Osteocyte (in vitro differentiated cells): ENCODE data around the gene SIGLEC6. TPM values are rescaled to one million over a fixed set of nuclear protein-coding genes. Genes with fewer than 3 reads are reported as not detected.
A peak's percentile ranks its signal among the peaks of the same experiment; 100 is the strongest.

ENCODE experiments used
- DNase-seq: peaks from one replicate; pipeline ENCODE4 v3.0.0; 2021; ENCODE audit warnings: mixed read lengths; ENCODE audit not compliant: unreplicated experiment; ENCODE audit errors: extremely low spot score
- H3K27ac Mint-ChIP-seq: one replicate; pipeline ENCODE4 v1.8.0; 2021; ENCODE audit warnings: mild to moderate bottlenecking, mixed read lengths; ENCODE audit not compliant: unreplicated experiment
- H3K27me3 Mint-ChIP-seq: one replicate; pipeline ENCODE4 v1.8.0; 2021; ENCODE audit warnings: mixed read lengths; ENCODE audit not compliant: unreplicated experiment
- H3K36me3 Mint-ChIP-seq: one replicate; pipeline ENCODE4 v1.8.0; 2021; ENCODE audit warnings: mixed read lengths; ENCODE audit not compliant: unreplicated experiment
- H3K4me1 Mint-ChIP-seq: one replicate; pipeline ENCODE4 v1.8.0; 2021; ENCODE audit warnings: mixed read lengths; ENCODE audit not compliant: unreplicated experiment
- H3K4me3 Mint-ChIP-seq: one replicate; pipeline ENCODE4 v1.8.0; 2021; ENCODE audit warnings: mild to moderate bottlenecking, moderate library complexity, mixed read lengths; ENCODE audit not compliant: unreplicated experiment
- H3K9me3 Mint-ChIP-seq: one replicate; pipeline ENCODE4 v1.8.0; 2021; ENCODE audit warnings: mixed read lengths; ENCODE audit not compliant: unreplicated experiment
- total RNA-seq: library from RNA; stranded (reverse); gene quantifications from 2 replicates; pipeline ENCODE4 v1.2.1, GENCODE V29; 2021
- TF ChIP-seq, protein P1 (sequence below): fragments of 200-600 bp; sonication (generic); IDR thresholded peaks from 2 replicates; pipeline ENCODE4 v1.5.0; 2021; ENCODE audit warnings: antibody characterized with exemption, mild to moderate bottlenecking, moderate library complexity

SIGLEC6 gene
- total RNA-seq, 1 donor from 2014 or later = not detected

DNA sequence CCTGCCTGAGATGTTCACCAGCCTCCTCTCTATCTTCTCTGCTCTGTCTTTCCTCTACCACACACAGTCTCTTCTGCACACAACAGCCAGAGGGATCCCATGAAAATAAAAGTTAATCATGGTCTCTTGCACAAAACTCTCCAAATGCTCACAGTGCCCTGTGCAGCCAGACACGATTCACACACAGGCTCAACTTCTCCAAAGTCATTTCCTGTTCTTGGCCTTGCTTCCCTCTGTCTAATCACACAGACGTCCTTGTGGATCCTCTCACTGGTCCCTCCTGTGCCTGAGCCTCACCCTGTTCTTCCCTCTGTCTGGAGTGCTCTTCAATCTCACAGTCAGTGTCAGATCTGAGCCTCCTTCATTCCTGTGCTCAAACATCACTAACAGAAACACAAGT lies 37.7 kb downstream of the SIGLEC6 start:
- peak; percentile 10 for DNase-seq
- Mint-ChIP-seq H3K9me3 (peaks cover 27% of the 10 kb centered on the region), H3K4me3 (no peak overlapping the region), H3K27me3 (no peaks in the 10 kb centered on the region), H3K4me1 (no peaks in the 10 kb centered on the region), H3K27ac (no peak overlapping the region), H3K36me3 (no peaks in the 10 kb centered on the region)
- TF ChIP-seq, protein P1, sequence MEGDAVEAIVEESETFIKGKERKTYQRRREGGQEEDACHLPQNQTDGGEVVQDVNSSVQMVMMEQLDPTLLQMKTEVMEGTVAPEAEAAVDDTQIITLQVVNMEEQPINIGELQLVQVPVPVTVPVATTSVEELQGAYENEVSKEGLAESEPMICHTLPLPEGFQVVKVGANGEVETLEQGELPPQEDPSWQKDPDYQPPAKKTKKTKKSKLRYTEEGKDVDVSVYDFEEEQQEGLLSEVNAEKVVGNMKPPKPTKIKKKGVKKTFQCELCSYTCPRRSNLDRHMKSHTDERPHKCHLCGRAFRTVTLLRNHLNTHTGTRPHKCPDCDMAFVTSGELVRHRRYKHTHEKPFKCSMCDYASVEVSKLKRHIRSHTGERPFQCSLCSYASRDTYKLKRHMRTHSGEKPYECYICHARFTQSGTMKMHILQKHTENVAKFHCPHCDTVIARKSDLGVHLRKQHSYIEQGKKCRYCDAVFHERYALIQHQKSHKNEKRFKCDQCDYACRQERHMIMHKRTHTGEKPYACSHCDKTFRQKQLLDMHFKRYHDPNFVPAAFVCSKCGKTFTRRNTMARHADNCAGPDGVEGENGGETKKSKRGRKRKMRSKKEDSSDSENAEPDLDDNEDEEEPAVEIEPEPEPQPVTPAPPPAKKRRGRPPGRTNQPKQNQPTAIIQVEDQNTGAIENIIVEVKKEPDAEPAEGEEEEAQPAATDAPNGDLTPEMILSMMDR = no peak

DNA sequence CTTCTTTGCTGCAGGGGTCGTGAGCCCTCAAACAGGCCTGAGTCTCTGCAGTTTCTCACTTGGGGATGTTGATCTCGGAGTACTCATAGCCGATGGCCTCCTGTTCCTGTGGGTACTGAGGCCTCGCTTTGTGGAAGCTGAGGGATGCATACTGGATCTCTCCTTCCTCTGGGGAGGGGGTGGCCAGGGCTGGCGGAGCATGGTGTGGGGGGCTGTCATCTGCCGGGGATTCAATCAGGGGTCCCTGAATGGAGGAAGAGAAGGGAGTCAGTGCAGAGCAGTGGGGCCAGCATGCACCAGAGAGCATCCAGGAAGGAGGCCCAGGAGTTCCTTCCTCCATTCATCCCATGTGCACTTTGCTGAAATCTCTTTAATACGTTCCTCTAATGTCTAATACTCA lies 39.9 kb downstream of the SIGLEC6 start:
- Mint-ChIP-seq H3K27me3 (no peaks in the 10 kb centered on the region), H3K4me1 (no peaks in the 10 kb centered on the region), H3K27ac (no peak overlapping the region), H3K4me3 (no peak overlapping the region), H3K36me3 (no peaks in the 10 kb centered on the region), H3K9me3 (peaks cover 30% of the 10 kb centered on the region)
- TF ChIP-seq, protein P1 = no peak
- peak; percentile 56 for DNase-seq

DNA sequence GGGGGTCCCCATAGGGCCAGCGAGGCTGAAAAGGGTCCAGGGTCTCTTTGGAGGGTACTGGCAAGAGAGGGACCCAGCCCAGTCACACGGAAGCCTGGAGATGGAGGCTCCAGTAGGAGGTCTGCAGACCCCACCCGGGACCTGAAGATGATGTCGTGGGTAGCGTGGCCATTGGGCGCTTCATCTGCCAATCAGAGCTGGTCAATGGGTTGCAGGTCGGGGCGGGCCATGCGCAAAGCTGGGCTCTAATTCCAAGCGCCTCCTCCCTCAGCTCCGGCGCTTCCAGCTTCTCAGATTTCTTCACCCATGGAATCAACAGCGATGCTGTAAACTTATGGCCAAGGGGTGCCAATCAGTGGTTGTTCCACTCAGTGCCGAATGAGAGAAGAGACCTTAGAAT lies 40.8 kb downstream of the SIGLEC6 start:
- no peaks in the 10 kb centered on the region for H3K27me3 Mint-ChIP-seq
- TF ChIP-seq, protein P1 = no peak
- H3K9me3 Mint-ChIP-seq = peaks cover 37% of the 10 kb centered on the region
- H3K4me3 Mint-ChIP-seq = no peak overlapping the region
- peak; percentile 67 for DNase-seq
- H3K27ac Mint-ChIP-seq = no peak overlapping the region
- H3K4me1 Mint-ChIP-seq = no peaks in the 10 kb centered on the region
- no peaks in the 10 kb centered on the region for H3K36me3 Mint-ChIP-seq

DNA sequence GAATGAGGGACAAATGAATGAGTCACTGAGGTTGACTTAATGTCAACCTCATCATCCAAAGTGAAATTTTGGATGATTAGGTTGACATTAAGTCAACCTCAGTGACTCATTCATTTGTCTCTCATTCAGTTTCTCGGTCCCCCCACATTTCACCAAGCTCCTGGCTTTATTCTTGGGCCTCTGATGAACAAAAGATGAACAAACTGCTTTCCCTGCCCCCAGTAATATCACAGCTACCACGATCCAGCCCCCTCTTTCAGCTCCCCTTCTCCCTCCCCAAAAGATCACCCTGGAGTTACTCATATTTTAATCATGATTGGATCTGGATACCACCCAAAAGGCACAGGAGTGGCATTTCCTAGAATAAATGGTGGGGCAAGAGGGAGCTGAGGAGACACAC lies 42.4 kb downstream of the SIGLEC6 start:
- DNase-seq = peak; percentile 15
- H3K4me1 Mint-ChIP-seq = no peaks in the 10 kb centered on the region
- H3K9me3 Mint-ChIP-seq = peaks cover 46% of the 10 kb centered on the region
- H3K27ac Mint-ChIP-seq = no peak overlapping the region
- no peaks in the 10 kb centered on the region for H3K27me3 Mint-ChIP-seq
- no peak overlapping the region for H3K4me3 Mint-ChIP-seq
- TF ChIP-seq, protein P1 = no peak
- H3K36me3 Mint-ChIP-seq = no peaks in the 10 kb centered on the region

DNA sequence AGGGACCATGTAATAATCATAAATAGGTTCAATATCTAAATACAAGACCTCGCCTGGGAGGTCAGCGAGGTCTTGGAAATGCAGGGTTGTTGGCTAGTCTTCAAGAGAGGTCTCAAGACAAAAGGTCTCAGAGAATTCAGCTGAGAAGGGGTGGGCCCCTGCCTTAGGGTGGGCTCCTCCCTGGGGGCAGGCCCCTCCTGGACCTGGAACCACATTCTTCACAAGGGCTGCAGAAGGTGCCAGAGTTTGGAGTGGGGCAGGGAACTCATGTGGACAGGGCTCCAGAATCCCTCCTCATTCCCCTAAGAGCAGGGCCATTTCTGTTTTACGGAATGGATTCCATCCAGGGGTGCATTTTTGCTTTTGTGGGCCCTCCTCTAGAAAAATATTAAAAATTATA lies 43.0 kb downstream of the SIGLEC6 start:
- Mint-ChIP-seq H3K27me3 (no peaks in the 10 kb centered on the region), H3K36me3 (no peaks in the 10 kb centered on the region), H3K9me3 (peaks cover 43% of the 10 kb centered on the region), H3K4me3 (no peak overlapping the region), H3K27ac (no peak overlapping the region), H3K4me1 (no peaks in the 10 kb centered on the region)
- peak; percentile 63 for DNase-seq
- TF ChIP-seq, protein P1 = no peak
